Colonic mucosa (tissue), 4 donors: ENCODE results near the gene CCDC160. TPM values are rescaled to one million over a fixed set of nuclear protein-coding genes. Genes with fewer than 3 reads are reported as not detected.

Experiments
- DNase-seq: peaks from one replicate; pipeline ENCODE4 v3.0.0-alpha.2; 2020
- H3K27ac ChIP-seq: fragments of 200-600 bp; one replicate; pipeline ENCODE4 v1.8.0; 2021
- H3K27me3 ChIP-seq: fragments of 200-600 bp; one replicate; pipeline ENCODE4 v1.8.0; 2021
- H3K36me3 ChIP-seq: fragments of 200-600 bp; one replicate; pipeline ENCODE4 v1.8.0; 2021
- H3K4me1 ChIP-seq: fragments of 200-600 bp; one replicate; pipeline ENCODE4 v1.8.0; 2021; ENCODE audit warnings: mild to moderate bottlenecking
- H3K4me3 ChIP-seq: fragments of 200-600 bp; one replicate; pipeline ENCODE4 v1.8.0; 2021
- H3K9ac ChIP-seq, 2 donors: one replicate each; pipeline ENCODE4 v1.7.0; 2013; ENCODE audit warnings: control low read depth in 2 of 2, low read depth in 2 of 2, low read length in 2 of 2
- H3K9me3 ChIP-seq: fragments of 200-600 bp; one replicate; pipeline ENCODE4 v1.8.0; 2021
- intact Hi-C: fragments of 100-400 bp; cut with DNase I; formaldehyde crosslinking; loops from one replicate; pipeline ENCODE4 v1.14.1; 2022
- total RNA-seq, 2 donors: library from RNA; stranded (reverse); fragmentation: NEBNext Ultra II Directional in 1 of 2; extraction: Animal tissue kit (Norgen Biotek cat#: 25700) in 1 of 2; gene quantifications; one replicate each; pipeline ENCODE4 v1.2.1, GENCODE V29; 2021
- TF ChIP-seq, protein P1 (sequence below): fragments of 200-600 bp; IDR thresholded peaks from one replicate; pipeline ENCODE4 v1.8.0; 2022; ENCODE audit warnings: antibody characterized with exemption, mild to moderate bottlenecking
- donor health status: healthy.
- donor health status: DM: no; HTN: no; CAD: no.
- donor health status: DM: no; HTN: no; CAD: no.

CCDC160 gene
- total RNA-seq, 2 donors from 2014 or later = not detected

DNA sequence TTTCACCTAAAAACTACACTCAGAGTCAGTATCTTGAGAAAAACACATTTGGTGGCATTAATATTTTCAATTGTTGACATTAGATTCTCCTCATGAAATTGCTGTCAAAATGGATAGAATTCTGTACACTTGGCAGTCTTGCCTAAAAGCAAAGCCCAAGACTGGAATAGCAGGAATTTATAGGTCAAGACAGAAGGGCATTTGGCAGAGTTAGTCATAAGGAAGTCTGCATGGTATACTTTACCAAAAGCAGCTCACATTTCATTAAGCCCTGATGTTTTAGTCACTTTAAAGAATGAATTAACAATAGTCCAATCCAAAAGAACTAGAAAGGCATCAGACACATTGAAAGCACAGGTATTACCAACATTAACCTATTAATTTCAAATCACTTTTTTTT lies 7.1 kb downstream of the CCDC160 start:
- no peaks in the 10 kb centered on the region for H3K36me3 ChIP-seq
- H3K9me3 ChIP-seq = no peaks in the 10 kb centered on the region
- H3K4me1 ChIP-seq = no peaks in the 10 kb centered on the region
- no peak overlapping the region for H3K27ac ChIP-seq
- no peak overlapping the region for H3K9ac ChIP-seq
- intact Hi-C loops = no loop called here
- DNase-seq = no peak
- no peak overlapping the region for H3K4me3 ChIP-seq
- TF ChIP-seq, protein P1, sequence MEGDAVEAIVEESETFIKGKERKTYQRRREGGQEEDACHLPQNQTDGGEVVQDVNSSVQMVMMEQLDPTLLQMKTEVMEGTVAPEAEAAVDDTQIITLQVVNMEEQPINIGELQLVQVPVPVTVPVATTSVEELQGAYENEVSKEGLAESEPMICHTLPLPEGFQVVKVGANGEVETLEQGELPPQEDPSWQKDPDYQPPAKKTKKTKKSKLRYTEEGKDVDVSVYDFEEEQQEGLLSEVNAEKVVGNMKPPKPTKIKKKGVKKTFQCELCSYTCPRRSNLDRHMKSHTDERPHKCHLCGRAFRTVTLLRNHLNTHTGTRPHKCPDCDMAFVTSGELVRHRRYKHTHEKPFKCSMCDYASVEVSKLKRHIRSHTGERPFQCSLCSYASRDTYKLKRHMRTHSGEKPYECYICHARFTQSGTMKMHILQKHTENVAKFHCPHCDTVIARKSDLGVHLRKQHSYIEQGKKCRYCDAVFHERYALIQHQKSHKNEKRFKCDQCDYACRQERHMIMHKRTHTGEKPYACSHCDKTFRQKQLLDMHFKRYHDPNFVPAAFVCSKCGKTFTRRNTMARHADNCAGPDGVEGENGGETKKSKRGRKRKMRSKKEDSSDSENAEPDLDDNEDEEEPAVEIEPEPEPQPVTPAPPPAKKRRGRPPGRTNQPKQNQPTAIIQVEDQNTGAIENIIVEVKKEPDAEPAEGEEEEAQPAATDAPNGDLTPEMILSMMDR = no peak
- H3K27me3 ChIP-seq = no peaks in the 10 kb centered on the region

GRCh38 chrX:134246282-134246681 lies 9.3 kb downstream of the CCDC160 start:
- Histone ChIP-seq H3K27ac (no peak overlapping the region), H3K4me1 (no peaks in the 10 kb centered on the region), H3K36me3 (no peaks in the 10 kb centered on the region), H3K9me3 (no peaks in the 10 kb centered on the region), H3K4me3 (no peak overlapping the region), H3K9ac (no peak overlapping the region), H3K27me3 (no peaks in the 10 kb centered on the region)
- intact Hi-C loops = no loop called here
- DNase-seq = no peak
- TF ChIP-seq, protein P1 = no peak

- H3K36me3 ChIP-seq = no peaks in the 10 kb centered on the region
- H3K4me1 ChIP-seq = no peaks in the 10 kb centered on the region
- TF ChIP-seq, protein P1 = no peak
- no peaks in the 10 kb centered on the region for H3K27me3 ChIP-seq
- no peaks in the 10 kb centered on the region for H3K9me3 ChIP-seq
- no peak overlapping the region for H3K9ac ChIP-seq
- H3K27ac ChIP-seq = no peak overlapping the region
- no peak for DNase-seq
- H3K4me3 ChIP-seq = no peak overlapping the region
- intact Hi-C loops = no loop called here
These were observed 10.5 kb downstream of the CCDC160 start for GRCh38 chrX:134247492-134247891.

- Histone ChIP-seq H3K27ac (no peak overlapping the region), H3K4me3 (no peak overlapping the region), H3K36me3 (no peaks in the 10 kb centered on the region), H3K4me1 (no peaks in the 10 kb centered on the region), H3K27me3 (no peaks in the 10 kb centered on the region), H3K9ac (no peak overlapping the region), H3K9me3 (no peaks in the 10 kb centered on the region)
- TF ChIP-seq, protein P1 = no peak
- intact Hi-C loops = no loop called here
- DNase-seq = no peak
These were observed 12.3 kb downstream of the CCDC160 start for GRCh38 chrX:134249241-134249640.

GRCh38 chrX:134251241-134251640 lies 14.3 kb downstream of the CCDC160 start:
- no peak overlapping the region for H3K4me3 ChIP-seq
- H3K36me3 ChIP-seq = no peaks in the 10 kb centered on the region
- no peaks in the 10 kb centered on the region for H3K4me1 ChIP-seq
- intact Hi-C loops = no loop called here
- no peak overlapping the region for H3K27ac ChIP-seq
- H3K9ac ChIP-seq = no peak overlapping the region
- TF ChIP-seq, protein P1 = no peak
- no peak for DNase-seq
- no peaks in the 10 kb centered on the region for H3K9me3 ChIP-seq
- H3K27me3 ChIP-seq = no peaks in the 10 kb centered on the region

DNA sequence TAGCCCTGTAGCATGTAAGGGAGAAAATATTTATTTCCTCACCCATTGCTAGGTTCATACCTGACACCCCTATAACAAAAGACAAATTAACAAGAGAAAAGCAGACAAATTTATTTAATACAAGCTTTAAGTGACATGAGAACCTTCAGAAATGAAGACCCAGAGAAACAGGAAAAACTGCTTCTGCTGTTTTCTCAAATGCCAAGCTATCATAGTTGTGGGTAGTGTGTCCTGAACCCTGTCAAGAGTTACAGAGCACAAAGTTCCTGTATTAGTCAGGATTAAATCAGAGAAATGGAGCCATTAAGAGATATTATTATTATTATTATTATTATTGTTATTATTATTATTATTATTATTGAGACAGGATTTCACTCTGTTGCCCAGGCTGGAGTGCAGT lies 17.5 kb downstream of the CCDC160 start:
- DNase-seq = no peak
- no peak overlapping the region for H3K27ac ChIP-seq

More for the DNA sequence above, 17.5 kb downstream of the CCDC160 start:
- TF ChIP-seq, protein P1 = no peak
- Histone ChIP-seq H3K36me3 (no peaks in the 10 kb centered on the region), H3K9me3 (no peaks in the 10 kb centered on the region), H3K27me3 (no peaks in the 10 kb centered on the region), H3K4me1 (no peaks in the 10 kb centered on the region), H3K4me3 (no peak overlapping the region), H3K9ac (no peak overlapping the region)
- intact Hi-C loops = no loop called here
